Epithelial cell of esophagus (primary cell): ENCODE measurements around the gene EZH2.
A peak's percentile ranks its signal among the peaks of the same experiment; 100 is the strongest.

Source experiments
- DNase-seq: peaks from one replicate; pipeline ENCODE4 v3.0.0; 2010; ENCODE audit warnings: low read depth
- H3K4me3 ChIP-seq: 2 replicates; pipeline ENCODE4 v1.5.1; 2011; ENCODE audit warnings: mild to moderate bottlenecking, low read length, control low read depth
- CTCF ChIP-seq: IDR thresholded peaks from 2 replicates; pipeline ENCODE4 v1.5.1; 2011; ENCODE audit warnings: low read depth, mild to moderate bottlenecking, low read length, control low read depth, inconsistent platforms; ENCODE audit not compliant: insufficient read depth; ENCODE audit errors: missing control alignments

Gene EZH2

GRCh38 chr7:148783801-148784527 is 100.1 kb downstream of the EZH2 start:
- DNase-seq: peak; percentile 88

GRCh38 chr7:148782757-148783456 is 101.2 kb downstream of the EZH2 start:
- no peak for TF ChIP-seq CTCF
- H3K4me3 ChIP-seq: no peak overlapping the region
- no peak for DNase-seq

More at GRCh38 chr7:148783801-148784527, 100.1 kb downstream of the EZH2 start:
- TF ChIP-seq CTCF: no peak
- H3K4me3 ChIP-seq: no peak overlapping the region

- no peak for TF ChIP-seq CTCF
- no peak for DNase-seq
- no peak overlapping the region for H3K4me3 ChIP-seq
Measured at GRCh38 chr7:148774471-148774870, 109.6 kb downstream of the EZH2 start.

DNA sequence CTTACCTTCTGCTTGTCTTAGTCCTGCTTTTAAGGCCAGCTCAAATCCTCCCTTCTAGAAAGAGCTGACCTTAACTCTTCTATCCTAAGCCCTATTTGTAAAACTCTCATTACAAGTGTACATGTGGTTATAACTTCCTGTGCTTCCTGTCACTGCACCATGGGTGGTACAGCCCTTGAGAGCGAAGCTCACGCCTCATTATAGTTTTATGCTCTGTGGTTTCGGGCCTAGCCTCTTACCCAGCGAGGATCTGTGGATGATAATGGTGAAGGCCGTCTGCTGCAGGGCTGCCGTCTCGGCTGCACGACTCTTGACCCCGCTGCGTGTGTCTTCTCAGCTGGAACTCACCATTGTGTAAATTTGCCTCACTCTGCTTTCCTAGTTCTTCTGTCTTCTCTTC is 110.8 kb downstream of the EZH2 start:
- no peak for TF ChIP-seq CTCF
- no peak overlapping the region for H3K4me3 ChIP-seq
- no peak for DNase-seq

GRCh38 chr7:148772297-148773089 is 111.6 kb downstream of the EZH2 start:
- DNase-seq: peak; percentile 98
- no peak overlapping the region for H3K4me3 ChIP-seq
- TF ChIP-seq CTCF: no peak

DNA sequence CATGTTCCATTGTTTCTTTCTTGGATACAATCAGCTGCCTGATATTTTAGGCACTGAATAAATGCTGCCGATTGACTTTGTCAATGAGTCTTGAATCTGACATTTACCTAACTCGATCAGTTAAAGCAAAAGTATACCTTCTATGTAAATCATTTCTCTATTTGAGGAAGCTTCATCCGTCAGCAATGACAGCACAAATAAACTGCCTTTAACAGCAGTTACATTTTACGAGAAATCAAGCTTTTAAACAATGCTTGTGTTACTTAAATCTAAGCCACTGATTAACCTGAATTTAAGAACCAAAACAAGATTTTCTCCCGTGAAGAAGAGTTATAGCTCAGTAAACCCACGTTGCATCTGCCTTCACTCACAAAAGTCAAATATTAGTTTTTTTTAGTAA is 114.1 kb downstream of the EZH2 start:
- no peak overlapping the region for H3K4me3 ChIP-seq
- no peak for TF ChIP-seq CTCF
- no peak for DNase-seq
